NCI-H1105 treated with DMSO at 0.1 percent for 48 hours (cell line): ENCODE data around the gene ALDH4A1.

Experiments used
- DNase-seq: peaks from one replicate; lab custom pipeline; 2025; lab: John Stamatoyannopoulos, UW

Gene ALDH4A1

DNA sequence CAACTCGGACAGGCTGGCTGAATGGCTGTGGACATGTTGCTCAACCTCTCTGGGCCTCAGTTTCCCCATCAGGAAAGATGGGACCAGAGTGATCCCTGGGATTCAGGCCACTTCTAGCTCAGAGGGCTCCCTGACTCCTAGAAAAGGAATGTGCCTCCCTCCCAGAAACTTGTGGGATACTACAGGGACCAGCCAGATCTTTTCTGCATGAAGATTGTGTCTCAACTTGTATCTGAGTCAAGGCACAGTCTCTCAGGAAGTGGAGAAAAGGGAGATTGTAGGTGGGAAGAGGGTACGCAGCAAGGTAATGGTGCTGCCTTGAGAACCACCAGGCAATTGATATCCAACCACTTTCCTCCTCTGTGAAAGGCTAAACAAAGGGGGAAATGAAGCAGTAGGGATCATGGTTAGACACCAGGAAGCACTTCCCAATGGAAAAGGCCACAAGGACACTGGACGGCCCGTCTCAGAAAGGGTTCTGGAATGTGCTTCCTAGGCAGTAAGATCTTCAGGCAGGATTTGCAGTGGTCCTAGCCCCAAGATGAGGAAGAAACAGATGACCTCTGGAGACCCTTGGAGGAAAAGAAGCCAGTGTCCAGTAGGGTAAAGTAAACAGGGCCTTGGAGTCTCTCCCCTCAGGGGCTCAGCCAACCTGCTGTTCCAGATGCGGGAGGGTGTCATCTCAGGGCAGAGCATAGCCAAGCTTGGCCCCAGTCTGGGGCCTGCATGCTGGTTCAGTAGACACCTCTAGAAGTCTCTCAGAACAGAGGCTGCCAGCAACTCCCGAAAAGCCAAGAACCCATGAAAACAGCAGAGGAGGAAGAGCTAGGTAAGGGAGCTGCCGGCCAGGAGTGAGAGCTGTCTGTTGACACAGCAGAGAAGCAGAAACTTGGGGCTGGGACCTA lies 37.3 kb upstream of the ALDH4A1 start:
- DNase-seq = no peak

DNA sequence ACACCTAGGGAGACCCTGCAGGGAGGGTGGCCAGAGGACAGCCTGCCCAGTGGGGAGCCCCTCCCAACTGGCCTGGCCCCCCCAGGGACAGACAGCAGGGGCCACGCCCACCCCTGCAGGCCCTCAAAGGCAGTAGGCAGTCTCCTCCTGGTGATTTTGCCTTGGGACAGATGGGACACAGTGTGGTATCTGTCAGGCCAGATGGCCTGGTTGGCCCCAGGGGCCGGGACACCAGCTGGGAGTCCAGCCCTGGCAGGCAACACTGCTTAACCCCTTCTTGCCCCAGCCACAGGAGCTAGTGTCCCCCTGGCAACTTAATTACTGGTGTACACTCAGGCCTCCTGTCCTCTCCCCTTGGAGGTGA lies 36.3 kb upstream of the ALDH4A1 start:
- DNase-seq = no peak

DNA sequence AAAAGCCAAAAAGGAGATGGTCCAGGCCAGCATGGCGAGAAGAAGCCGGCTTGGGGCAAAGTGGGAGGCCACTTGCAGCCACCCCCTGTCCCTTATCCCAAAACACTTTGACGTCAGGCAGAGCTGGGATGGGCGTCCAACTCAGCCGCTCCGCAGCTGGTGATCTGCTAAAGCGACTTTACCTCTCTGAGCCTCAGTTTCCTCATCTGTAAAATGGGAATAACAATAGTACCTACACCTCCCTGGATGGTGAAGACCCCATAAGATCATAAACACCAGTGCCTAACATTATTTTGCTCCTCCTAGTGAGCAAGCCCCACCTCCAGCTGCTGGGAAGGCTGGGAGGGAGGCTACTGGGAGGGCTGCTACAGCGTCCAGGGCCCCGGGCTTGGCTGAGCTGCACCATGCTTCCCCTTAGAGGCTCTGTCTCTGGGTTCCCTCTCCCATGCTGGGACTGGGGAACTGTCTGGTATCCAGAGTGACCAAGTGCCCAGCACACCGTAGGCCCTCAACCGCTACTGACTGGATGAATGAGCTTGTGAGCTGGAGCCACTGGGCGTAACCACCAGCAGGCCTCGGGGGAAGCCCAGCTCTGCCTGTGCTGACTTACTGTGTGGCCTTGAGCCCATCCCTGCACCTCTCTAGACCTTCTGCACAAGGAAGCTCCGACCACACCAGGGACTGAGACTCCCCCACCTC lies 35.8 kb upstream of the ALDH4A1 start:
- DNase-seq = no peak

DNA sequence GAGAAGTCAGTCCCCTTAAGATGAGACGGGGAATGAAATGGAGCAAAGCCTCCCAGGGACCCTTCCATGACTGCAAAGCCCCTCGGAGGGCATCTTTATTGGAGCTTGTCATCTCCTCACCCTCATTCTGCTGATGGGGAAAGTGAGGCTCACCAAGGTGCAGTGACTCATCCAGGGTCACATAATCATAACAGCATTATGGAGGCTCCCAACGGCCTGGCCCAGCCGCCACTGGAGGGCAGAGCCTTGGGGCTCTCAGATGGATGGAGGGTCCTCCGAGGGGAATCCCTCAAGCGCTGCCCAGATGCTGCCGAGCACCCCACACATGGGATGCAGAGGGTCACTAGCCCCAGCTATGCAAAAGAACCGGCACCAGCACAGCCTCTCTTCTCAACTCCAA lies 35.2 kb upstream of the ALDH4A1 start:
- no peak for DNase-seq

DNA sequence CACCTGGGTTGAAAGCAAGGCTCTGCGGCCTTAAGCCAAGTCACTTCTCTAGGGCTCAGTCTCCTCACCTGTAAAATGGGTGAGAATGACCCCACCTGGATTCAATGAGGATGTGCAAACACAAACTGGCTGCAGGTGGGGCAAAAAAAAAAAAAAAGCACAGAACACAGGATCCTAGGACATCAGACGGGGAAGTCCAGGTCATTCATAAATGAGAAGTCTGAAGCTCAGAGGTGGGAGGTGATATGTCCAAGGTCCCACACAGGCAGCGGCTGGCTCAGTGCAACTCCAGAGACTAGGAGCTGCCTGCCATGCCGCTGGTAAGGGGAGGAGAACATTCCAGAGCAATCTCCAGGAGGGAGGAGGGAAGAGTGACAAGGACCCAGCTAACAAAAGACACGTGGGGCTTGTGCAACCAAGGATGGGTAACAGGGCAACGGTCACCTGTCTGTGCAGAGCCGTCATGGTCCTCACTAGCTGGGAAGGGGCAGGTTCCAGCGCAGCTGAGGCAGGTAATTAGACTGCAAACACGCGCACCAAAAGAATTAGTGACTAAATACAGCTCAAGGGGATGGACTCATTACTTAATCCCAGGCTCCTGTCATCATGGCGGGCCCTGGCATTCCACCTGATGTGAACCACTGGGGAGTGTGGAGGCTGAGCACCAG lies 34.6 kb upstream of the ALDH4A1 start:
- DNase-seq = no peak

DNA sequence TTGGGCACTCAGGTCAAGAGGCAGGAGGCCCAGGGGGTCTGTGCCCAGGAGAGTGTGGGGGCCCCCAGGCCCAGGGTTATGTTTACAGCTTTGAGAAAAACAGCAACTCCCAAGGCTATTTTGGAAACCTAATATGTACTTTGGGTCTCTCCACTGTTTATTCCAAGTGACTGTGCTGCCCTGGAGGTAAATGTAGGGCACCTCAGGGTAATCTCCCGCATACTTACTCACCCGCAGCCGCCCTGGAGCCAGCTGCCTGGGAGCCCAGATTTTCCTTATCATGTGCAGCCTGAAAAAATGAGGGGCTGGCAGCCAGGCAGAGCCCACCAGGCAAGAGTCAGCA lies 34.1 kb upstream of the ALDH4A1 start:
- no peak for DNase-seq

DNA sequence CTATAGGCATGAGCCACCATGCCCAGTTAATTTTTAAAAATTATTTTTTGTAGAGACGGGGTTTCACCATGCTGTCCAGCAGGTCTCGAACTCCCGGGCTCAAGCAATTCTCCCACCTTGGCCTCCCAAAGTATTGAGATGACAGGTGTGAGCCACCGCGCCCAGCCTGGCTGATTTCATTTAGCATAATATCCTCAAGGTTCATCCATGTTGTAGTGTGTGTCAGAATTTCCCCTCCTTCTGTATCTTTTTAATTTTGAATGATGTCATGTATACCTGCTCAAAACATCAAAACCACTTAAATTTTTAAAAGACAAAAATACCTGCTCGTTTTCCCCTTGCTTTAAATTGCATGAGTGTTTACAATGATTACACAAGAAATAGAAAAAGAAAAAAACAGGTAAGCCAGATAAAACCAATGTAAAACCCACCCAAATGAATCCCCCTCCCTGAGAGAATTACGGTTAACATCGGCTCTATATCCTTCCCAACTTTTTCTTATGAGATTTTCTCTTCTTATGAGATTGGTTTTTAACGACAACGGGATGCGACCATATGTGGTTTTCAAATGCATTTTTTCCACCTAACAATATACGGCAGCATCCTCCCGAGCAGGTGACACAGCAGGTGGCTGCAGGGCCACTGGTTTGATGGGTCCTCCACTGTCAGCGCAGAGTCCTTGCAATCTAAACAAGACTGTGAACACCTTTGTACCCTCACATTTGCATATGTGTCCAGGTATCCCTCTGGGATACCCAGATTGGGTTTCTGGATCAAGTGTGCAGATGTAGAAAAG lies 32.0 kb upstream of the ALDH4A1 start:
- no peak for DNase-seq

DNA sequence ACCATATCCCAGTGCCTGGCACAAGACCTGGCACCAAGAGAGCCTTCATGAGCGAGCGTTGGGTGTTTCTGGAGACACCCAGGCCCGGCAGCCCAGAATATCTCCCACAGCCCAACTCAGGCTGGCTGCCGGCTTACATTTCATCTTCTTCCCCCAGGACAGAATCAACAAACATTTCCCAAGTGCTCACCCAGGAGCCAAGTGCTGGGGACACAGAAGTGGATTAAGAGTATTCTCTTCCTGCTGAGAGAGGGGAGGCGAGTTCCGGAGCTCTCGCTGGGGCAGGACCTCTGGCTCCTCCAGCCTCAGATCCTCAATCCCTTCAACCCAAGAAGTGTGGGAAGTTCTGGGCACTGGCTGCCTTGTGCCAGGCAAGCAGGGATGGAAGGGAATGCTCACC lies 30.5 kb upstream of the ALDH4A1 start:
- DNase-seq = no peak

DNA sequence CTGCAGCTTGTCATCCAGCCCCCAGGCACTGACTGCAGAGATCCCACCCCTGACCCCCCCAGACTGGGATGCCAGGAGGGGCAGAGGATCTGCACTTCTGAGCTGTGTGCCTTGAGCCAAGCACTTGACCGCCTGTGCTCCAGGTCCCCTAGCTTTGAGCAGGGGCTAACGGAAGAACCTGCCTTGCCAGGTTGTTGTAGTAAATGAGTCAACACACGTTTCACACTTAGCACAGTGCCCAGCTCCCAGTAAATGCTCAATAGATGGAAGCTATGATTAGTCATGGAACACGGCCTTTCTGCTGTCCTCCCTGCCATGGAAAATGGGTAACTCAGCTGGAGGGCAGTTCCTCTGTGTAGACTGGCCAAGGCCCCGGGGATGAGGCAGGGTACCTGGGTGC lies 30.0 kb upstream of the ALDH4A1 start:
- DNase-seq = no peak

DNA sequence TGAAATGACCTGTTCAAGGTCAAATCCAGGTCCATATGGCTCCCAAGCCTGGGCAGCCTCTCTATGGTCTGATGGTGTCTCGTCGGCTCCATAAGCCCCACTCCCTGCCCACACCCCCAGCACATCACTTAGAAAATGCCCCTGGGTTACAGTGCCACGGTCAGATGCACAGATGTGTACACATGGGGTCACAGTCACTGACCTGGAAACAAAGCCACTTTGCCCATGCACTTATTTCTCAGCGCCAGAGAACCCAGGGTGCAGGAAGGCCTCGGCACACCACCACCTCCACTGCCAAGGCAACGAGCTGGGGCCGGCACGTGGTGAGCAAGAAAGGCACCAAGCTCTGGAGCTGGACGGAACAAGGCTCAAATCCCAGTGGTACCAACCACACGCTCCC lies 29.4 kb upstream of the ALDH4A1 start:
- DNase-seq = no peak

DNA sequence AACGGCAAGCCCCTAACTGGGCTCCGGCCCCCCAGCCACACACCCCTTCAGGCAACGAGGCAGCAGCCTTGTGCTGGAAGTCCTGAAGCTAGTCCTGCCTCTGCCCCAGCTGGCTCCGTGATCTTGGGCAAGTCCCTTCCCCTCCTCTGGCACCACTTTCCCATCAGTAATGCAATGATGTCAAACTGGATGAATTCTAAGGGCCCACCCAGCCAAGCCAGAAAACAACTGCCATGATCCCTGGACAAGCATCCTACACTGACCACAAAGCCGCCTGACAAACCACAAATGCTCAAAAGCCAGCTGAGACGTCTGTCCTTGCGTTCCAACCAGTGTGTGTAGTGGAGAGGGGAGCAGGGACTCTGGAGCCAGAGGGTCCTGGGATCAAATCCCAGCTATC lies 27.3 kb upstream of the ALDH4A1 start:
- DNase-seq = no peak

DNA sequence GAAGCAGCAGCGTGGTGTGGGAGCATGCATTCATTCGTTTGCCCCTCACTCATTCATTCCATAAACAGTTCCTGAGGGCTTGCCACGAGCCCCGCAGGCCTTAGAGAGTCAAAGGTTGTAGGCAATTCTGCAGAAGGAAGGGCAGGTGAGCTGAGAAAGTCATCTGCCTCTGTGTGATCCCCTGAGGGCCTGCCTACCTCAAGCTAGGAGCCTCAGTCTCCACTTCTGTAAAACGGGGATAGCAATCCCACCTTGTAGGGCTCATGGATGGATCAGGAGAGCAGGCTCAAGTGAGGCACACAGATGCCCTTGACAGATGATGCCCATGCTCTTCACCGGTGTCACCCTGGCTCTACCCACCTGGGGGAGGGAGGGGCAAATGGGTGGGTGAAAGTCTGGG lies 26.6 kb upstream of the ALDH4A1 start:
- no peak for DNase-seq

DNA sequence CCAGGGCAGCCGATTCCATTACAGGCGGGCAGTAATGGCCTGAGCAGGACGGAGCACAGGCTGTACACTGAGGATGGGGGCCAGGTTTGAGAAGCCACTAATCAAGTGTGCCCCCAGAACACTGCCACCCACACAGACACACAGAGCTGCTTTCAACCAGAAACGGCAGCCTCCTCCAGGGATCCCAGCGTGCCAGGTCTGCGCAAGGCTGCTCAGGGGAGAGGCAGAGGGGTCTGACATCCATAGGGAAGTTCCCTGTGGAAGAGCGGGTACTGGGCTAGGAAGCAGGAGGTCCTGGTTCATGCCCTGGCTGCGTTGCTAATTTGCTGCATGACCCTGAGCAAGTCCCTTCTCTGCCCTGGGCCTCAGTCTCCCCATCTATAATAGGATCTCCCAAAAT lies 26.1 kb upstream of the ALDH4A1 start:
- no peak for DNase-seq

DNA sequence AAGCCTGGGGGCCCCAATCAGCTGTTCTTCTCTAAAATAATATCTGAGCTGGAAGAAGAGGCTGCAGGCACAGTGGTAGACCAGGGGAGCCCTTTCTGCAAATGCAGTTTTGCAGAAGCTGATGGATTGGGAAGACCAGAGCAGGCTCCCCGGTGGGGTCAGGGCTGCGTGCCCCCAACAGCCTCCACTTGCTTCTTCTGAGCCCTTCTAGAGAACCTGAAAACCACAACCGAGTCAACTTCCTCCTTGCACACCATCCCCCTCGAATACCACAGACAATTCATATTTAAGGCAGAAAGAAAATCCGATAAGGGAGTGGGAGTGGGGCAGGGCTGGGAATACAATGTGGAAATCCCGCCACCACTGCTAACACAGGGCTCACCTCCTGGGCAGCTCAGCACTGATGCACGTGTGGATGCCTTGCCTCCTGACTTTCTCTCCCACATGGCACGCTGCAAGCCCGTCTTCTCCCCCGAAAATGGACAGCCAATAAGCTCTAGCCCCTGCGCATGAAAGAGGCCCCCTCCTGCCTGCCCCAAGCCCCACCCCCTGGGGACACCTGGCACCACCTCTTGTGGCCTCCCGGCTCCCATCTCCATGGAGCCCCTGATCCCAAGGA lies 25.4 kb upstream of the ALDH4A1 start:
- no peak for DNase-seq

DNA sequence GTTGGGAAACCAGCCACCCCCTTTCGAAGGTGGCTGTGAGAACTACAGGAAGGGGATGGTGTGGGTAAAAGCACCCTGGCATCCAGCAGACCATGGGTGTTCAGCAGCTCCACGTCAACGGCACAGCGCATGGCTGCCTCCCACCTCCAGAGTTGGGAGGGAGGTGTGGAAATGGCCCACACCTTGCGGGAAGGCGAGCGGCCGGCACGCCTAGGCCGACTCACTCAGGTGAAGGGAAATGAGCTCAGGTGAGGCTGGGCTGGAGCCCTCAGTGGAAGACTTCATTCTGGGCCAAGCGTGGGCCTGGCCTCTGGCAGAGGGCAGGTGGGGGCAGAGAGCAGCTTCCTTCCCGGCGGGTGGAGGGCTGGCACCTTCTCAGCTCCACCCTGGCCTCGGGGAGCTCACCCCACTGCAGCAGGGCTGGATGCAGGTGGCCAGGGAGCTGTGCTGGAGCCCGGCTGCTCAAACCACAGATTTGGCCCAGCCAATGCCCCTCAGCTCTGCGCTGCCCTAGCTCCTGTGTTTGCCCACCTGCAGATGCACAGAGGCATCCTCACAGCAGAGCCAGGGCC lies 24.8 kb upstream of the ALDH4A1 start:
- no peak for DNase-seq

DNA sequence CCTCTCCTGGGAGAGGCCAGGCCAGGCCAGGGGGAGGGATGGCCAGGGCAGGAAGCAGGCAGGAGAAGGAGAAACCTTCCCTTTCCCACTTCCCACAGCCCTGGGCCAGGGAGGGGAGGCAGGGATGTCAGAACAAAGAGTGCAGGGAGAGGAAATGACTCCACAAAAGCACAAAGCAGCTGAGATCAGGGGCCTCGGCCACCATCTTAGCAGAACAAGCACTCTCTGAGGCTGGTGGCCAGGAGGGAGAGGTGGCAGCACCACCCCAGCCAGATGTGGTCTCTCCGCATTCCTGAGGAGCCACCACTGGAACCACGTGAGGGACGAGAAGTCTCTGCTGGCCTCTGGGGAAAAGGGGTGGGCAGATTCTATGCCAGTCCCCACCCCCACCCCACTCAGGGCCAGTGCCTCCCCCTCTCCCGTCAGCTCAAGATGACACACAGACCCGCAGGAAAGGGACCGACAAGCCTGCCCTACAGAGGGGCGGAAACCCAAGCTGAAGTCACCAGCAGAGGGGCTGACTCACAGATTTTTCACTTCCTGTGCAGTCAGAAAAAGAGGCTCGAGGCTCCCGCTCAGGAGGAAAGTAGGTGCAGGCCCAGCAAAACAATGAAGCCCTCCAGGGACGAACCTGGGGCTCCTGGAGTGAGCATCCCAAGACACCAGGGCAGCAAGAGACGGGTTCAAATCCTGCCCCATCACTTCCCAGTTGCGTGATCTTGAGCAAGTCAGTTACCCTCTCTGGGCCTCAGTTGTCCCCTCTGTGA lies 24.1 kb upstream of the ALDH4A1 start:
- no peak for DNase-seq

DNA sequence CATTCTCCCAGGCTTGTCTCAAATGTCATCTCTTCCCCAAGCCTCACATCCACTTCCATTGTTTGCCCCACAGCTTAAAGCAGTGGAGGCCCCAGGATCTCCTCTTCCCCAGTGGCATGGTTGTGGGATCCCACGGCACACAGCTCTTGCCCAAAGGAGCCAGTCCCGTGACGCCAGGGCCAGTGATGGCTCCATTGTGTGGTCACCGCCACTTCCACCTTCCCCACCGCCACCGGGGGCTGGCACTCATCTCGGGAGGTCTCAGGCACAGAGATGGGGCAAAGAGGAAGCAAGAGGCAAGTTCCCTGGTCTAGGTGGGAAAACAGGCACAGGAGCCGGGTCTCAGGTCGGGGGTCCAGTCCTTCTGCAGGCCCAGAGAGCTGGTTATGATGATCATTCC lies 22.9 kb upstream of the ALDH4A1 start:
- no peak for DNase-seq

DNA sequence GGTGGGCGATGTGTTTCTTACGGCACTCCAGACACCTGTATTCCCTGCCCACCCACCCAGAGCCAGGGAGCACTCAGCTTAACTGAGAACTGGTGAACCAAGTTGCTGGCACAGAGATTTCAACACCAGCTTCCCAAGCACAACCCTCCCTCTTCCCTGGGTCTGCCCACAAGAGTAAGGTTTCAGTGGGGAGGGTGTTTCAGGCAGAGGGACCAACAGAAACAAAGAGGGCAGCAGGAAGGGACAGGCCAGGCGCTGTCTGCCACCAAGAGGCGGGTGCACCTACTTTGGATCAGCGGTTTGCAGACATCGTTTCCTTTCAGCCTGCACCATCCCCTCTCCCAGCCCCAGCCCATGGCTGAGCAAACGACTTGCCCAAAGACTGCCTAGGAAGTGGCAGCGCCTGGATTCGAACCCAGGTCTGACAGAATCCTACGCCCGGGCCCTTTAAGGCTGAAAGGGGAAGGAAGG lies 21.9 kb upstream of the ALDH4A1 start:
- DNase-seq = no peak

DNA sequence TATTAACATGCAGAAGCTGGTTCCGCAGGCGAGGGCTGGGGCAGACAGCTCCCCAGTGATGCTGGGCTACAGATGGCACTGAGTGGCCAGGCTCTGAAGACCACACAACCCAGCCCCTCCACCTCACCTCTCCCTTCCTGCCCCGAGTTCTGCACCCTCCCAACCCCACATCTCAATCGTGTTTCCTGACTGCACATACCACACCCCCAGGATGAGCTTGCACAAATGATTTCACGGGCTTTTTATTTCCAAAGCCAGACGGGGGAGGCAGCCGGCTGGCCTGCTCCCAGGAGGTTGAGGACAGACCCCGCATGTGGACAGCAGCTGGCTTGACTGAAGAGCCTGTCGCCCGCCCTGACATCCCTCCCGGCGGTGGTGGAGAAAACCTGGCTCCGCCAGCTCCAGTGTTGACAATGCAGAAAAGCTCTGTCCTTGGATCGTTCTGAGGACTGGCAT lies 21.4 kb upstream of the ALDH4A1 start:
- DNase-seq = peak; percentile 65
